Islet precursor cell (in vitro differentiated cells): ENCODE data around the gene SEMA3C.
A peak's percentile ranks its signal among the peaks of the same experiment; 100 is the strongest.
"Not testable (repeated sequence)": the region's sequence is repeated elsewhere in the genome, so short reads cannot be mapped to it uniquely, and the experiment has no call there.

ENCODE experiments used
- DNase-seq: peaks from one replicate; pipeline ENCODE4 v3.0.0-alpha.2; 2018

SEMA3C gene

DNA sequence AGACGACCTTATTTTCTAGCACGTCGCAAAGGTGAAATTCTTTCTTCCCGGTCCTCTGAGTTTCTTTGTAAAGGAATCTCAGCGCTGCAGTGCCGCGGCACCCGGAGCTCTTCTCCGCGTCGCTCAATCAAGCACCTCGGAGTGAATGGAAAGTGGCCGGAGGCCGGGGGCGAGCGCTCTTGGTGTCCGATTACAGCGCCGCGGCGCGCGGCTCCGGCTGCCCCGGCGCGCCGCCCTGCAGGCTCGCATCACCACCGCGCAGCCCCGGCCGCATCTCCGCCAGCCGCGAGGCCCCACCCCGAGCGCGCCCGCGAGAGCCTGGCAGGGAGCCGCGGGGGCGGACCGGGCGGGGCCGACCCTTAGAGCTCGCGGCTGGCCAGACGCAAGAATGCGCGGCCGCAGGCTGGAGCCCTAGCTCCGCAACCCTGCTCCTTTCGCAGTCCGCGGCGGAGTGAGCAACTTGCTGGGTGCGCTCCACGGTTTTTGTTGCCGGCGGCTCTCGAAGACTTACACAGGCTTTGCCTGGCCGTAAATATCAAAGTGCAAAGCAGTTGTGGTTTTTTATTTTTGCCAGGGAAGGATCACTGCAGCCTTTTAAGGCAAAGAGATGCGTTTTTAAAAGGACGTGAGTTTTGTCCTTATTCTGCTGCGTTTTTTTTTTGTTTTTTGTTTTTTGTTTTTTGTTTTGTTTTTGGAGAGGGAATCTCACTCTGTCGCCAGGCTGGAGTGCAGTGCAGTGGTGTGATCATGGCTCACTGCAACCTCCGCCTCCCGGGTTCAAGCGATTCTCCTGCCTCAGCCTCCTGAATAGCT, at the start of gene SEMA3C:
Gene SEMA3C (minus strand): TSS at position 143 of the 813 bp plus-strand sequence. CDS start 2,270 bp downstream, outside the sequence.
- peak; percentile 98 for DNase-seq

DNA sequence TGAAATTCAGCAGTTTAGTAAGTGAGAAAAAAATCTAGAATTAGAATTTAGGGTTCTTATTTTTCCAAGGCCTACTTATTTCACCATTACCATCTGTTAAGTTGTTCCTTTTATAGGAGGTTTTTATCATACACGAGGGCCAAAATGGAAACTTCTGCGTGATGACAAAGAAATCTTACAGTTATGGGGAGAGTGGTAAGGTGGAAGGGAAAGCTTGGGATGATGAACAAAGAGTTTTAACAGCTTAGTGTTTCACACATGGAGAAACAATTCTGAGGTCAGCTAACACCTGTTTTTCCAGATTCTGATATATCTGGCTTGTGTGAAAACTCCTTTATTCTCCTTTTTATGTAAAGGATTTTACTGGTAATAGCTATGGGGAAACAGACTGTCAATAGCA, 49.8 kb upstream of the SEMA3C start:
- DNase-seq: no peak

DNA sequence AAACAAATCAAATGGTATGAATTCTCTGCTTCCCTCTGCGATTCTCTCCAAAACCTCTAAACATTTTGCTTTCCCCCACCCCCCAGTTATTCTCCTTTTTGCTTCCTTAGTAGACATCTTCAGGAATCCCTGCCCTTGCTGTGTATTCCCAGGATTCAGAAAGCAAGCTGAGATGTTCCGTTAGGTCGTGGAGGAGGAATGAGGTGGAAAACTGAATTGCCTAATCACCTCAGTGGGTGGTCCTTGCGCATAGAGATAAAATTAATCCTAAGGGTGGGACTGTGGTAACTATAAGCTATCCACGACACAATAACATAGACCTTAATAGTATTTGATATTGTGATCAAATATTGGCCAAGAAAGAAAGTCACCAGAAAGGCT, 49.1 kb upstream of the SEMA3C start:
- no peak for DNase-seq

DNA sequence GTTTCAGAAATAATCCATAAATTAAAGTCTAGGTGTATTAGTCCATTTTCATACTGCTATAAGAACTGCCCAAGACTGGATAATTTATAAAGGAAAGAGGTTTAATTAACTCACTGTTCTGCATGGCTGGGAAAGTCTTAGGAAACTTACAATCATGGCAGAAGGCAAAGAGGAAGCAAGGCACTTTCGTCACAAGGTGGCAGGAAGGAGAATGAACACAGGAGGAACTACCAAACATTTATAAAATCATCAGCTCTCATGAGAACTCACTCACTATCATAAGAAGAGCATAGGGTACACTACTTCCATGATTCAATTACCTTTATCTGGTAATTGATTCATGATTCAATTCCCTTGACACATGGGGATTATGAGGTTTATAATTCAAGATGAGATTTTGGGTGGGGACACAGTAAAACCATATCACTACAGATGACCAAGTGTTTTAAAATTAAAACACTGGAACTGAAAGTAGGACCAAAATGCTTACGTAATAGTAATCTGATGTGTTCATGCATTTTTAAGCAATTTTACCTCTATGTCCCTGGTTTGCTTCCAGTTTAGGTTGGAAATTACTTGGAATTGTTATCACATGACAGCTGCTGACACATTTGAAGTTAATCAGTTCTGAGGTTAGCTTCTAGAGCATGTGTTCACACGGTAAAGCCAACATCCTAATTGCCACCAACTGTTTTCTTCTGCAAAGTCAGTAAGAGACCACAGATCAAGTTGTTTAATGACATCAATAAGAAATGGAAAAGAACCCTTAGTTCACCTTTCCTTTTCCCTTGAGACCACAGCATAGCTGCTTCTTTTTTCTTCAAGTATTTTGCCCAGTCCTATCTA, 48.4 kb upstream of the SEMA3C start:
- DNase-seq: no peak

DNA sequence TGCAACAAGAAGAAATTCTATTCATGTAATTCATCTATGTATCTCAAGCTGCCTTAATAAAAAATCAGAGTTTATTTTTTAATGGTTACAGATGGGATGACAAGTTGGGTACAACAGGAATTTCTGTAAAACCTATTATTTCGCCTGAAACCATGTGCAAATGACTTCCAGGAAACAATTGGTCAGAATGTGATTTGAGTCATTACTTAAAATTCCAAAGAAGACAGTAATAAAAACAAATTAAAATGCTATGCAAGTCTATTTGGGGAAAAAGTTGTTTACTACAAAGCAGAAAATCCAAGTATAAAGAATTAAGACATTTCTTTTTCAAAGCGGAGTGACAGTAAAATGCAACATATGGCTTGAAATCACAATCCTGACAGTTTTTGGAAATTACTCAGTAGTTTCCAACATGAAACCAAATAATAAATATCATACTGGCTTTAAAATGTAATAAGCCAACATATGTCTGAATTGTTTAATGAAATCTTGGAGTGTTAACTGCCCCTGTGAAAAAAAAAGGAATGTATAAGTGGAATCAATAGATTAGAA, 41.5 kb upstream of the SEMA3C start:
- DNase-seq: no peak

DNA sequence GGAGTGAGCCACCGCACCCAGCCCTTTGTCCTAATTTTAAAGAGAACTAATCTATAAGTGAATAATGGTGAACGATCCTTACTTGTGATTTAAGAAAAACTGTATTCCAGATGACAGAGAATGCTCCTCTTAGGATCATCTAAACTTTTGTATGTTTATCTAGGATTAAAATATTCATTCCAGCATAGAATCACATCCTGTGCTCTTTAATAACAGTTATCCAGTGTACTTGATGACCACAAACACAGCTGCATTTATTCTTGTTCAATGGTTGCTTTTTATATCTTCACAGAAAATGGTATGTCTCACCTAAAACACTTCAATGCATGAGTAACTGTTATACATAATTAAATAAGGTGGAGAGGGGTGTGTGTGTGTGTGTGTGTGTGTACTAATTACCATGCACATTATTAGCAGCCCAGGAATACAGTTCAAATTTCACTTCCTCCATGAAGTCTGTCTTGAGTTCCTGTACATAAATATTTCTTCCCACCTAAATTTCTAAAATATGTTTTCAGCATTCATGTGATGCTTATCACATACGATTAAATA, 38.5 kb upstream of the SEMA3C start:
- no peak for DNase-seq

DNA sequence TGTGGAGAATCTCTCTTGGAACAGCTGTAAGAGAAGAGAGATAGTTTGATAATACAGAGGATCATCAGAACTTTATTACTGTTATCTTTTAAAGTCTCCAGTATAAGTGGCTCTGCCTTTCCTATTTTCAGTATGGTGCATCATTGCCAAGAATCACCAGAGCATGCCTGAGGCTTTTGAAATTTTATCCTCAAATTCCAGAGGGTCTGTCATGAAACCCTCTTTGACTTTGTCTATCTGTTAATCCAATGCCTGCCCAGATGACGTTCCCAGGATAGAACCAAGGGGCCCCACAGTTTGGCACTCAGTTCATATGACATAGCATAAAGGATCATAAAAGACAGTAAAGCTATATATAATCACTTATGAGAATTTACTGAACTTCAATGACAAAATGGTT, 35.3 kb upstream of the SEMA3C start:
- DNase-seq: no peak

DNA sequence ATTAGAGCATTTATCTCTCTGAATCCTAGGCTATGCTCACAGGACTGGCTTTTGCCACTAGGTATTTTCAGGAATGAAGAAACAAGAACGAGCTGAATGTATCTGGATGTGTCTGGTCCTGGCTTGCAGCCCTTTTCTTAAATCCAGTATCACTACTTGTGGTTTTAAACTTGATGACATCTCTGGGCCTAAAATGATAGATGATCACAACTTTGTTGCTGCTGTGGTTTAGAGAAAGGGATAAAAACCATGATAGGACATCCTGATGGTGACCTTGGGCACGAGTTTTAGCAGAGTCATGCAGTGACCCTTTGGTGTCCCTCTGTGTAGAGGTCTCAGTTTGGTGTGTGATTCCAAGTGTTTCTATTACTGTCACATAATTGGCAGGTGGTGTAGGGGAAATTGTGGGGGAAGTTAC, 31.7 kb upstream of the SEMA3C start:
- DNase-seq: no peak

DNA sequence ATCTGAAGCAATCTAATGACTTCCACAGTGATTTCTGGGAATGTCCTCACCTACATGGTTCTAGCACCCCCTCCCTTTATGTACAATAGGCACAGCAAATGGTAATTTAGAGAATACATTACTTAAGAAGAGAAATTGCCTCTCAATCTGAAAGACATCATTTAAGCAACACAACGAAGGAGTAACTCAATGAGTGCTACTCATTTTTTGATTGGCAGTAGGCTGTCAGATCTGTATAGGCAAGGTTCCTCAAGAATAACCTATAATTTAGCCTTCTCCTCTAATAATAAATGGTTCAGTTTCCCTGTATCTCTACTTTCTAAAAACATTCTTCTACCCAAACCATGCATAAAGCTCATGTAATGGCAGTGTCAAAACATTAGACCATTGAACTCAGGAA, 30.6 kb upstream of the SEMA3C start:
- no peak for DNase-seq

DNA sequence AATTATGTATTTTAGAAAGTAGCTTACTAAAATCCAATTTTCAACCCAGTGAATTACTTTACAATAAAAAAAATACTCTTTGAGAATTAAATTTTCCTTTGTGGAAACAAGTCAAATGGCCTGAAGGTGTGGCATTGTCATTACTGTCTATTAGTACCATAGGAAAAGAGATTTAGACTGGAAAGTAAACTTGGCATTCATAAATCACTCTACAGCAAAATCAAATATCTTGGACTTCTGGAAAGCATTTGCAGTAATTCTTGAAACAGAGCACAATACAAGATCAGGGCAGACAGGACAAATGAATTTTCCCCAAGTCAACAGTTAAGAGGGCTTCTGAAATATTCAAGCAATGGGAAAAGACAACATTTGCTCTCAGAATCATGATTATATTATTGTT, 28.0 kb upstream of the SEMA3C start:
- DNase-seq: no peak

GRCh38 chr7:80945976-80946375, 27.1 kb upstream of the SEMA3C start:
- no peak for DNase-seq

- no peak for DNase-seq
These were observed 24.5 kb upstream of the SEMA3C start for GRCh38 chr7:80943342-80943741.

GRCh38 chr7:80942261-80943041, 23.6 kb upstream of the SEMA3C start:
- peak; percentile 94 for DNase-seq

DNA sequence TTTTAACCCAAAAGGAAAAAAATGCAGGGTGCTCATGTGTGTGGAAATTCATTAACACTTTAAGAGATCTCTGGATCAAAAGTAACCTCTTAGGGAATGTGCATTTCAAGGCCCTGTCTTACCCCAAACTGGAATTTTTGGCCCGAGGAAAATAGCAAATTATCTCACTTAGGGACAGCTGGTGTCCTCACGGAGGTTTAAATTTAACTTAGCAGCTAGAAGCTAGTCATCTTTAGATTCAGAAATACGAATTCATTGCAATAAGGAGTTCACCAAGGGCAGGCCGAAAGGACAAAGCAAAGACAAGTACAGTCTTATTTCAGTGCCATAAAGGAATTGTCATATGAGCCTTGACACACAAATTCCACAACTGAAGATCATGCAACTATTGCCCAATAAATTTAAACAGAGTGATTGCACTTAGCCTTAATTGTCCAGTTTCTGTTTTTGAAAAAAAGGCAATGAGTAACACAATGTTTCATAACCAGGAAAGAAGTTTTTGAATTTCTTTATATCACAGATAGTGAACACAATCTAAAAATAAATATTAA, 22.4 kb upstream of the SEMA3C start:
- DNase-seq: no peak

- no peak for DNase-seq
These were observed 21.8 kb upstream of the SEMA3C start for GRCh38 chr7:80940539-80941207.

DNA sequence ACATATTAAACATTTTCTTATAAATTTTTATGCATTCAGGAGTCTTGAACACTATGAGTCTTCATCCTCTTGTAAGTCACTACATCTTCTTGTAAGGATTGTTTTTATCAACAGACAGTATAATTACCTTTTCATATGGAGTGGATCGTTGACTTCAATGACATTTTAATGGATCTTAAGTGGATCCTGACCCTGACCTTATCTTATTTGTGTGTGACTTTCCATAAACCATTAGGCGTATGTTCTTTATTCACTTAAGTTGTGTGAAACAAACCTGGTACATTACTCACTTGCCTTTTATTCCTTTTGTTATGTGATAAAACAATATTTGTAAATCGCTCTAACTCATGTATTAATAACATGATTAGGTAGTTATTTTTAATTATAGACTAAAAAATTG, 18.5 kb upstream of the SEMA3C start:
- no peak for DNase-seq

GRCh38 chr7:80935991-80936780, 17.3 kb upstream of the SEMA3C start:
- DNase-seq: no peak

DNA sequence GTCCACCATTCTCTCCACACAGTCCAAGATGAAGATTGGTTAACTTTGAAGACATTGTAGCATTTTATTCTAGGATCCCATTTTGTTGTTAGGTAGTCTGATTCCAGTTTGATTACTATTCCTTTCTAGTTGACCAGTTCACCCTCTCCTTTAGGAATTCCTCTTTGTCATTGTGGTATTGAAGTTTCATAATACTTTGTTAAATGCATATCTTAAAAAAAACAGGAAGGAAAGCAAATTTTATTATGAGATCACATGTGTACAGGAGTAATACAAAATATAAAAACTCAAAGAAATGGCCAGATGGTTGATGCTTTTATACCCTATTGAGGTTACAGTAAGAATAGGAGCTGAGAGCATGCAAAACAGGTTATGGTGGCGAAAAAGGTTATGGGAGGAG, 15.5 kb upstream of the SEMA3C start:
- DNase-seq: no peak

- DNase-seq: no peak
These were observed 13.7 kb upstream of the SEMA3C start for GRCh38 chr7:80932536-80932935.

GRCh38 chr7:80929619-80930018, 10.8 kb upstream of the SEMA3C start:
- no peak for DNase-seq

- not testable (repeated sequence) for DNase-seq
These were observed 8.1 kb upstream of the SEMA3C start for GRCh38 chr7:80926955-80927354.
